ENCODE results near the gene ARPP19. TPM values are rescaled to one million over a fixed set of nuclear protein-coding genes. Genes with fewer than 3 reads are reported as not detected.
"Not testable (repeated sequence)": the region's sequence is repeated elsewhere in the genome, so short reads cannot be mapped to it uniquely, and the experiment has no call there.

Gene ARPP19
- total and polyA plus RNA-seq, 4 experiments from 2014 or later = 51.3 to 130 (median 85.3) TPM

DNA sequence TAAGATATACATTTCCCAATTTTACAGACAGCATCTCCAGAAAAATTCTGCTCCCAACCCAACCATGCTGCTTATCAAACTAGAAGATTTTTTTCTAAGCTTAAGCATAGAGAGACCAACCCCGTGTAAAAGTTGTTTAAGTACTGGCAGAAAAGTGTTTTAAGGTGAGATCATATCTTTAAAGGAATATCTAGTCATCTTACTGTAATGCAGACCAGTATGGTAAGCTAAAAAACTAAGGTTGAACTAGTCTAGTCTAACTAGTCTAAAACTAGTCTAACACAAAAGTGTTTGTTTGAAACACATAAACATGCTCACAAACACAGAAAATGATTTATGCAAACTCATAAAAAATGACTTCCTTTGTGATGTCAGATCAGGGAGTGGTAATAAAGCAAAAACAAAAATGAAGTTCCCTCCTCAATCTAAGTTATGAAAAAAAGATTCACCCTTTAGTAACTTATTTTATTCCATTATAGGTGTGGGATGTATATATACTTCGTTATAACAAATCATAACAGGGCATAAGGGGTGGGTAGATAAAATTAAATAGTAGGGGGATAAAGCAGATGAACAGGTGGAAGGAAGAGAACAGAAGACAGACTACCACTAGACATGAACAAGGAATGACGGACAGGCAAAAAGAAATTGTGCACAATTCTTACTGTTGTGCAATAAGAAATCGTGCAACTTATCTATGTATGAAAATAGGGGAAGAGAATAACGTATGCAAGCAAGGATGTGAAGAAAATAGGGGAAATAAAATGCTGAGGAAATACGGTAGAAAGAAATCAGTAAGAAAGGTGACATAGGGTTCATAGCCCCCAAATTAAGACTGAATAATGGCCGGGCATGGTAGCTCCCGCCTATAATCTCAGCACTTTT lies 50.1 kb downstream of the ARPP19 start:
- ChIA-PET CTCF (ENCODE audit: partially characterized antibody) (no interaction called here), POLR2A (ENCODE audit: partially characterized antibody) (interaction anchor here (0.9 to 1.1 kb wide), 2 partner anchors 9 to 11 kb away, joined by 3 read pairs; no protein-coding TSS in a partner anchor)
- H3K4me1 ChIP-seq (ENCODE audit: insufficient read depth, low read length) = peaks cover 24% of the 10 kb centered on the region
- Mint-ChIP-seq H3K4me1 (peaks cover 30 to 50% (median 36%) of the 10 kb centered on the region in 4 donors), H3K27me3 (no peaks in the 10 kb centered on the region), H3K27ac (peak overlapping the region in 1 of 7 donors; percentile 12), H3K9me3 (no peaks in the 10 kb centered on the region), H3K36me3 (no peaks in the 10 kb centered on the region), H3K4me3 (peak overlapping the region in 1 of 8 donors; percentile 14)
- intact Hi-C loops (cut with micrococcal nuclease) = no loop called here
- no peaks in the 10 kb centered on the region for H3K9me3 ChIP-seq (ENCODE audit: control insufficient read depth in 1 of 2, low read length in 2 of 2)
- no peaks in the 10 kb centered on the region for H3K27me3 ChIP-seq (ENCODE audit: insufficient read depth, low read length)
- DNase-seq = no peak
- no peak overlapping the region for H3K27ac ChIP-seq (ENCODE audit: low read depth, low read length)
- no peaks in the 10 kb centered on the region for H3K36me3 ChIP-seq (ENCODE audit: insufficient read depth, low read length)
- no peak overlapping the region for H3K4me3 ChIP-seq (ENCODE audit: low read length in 2 of 2)

DNA sequence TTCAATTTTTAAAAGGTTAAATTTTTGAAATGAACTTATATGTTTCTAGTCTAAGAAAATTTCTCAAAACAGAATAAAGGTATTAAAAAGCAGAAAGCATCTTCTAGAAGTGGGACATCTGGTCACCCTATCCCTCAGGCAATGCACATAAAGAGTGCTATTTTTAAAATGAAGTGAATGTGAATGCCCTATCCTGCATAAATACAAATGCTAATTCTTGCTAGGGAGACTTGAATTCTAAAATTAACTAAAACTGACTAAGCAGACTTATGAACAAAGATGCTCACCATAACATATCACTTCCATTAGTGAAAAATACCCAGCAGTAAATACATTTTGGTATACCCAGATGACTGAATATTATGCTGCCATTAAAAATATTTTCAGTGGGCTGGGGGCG lies 51.8 kb downstream of the ARPP19 start:
- H3K27ac ChIP-seq (ENCODE audit: low read depth, low read length) = no peak overlapping the region
- Mint-ChIP-seq H3K4me1 (peaks cover 22 to 39% (median 24%) of the 10 kb centered on the region in 4 donors), H3K4me3 (no peak overlapping the region), H3K27ac (no peak overlapping the region), H3K9me3 (no peaks in the 10 kb centered on the region), H3K27me3 (no peaks in the 10 kb centered on the region), H3K36me3 (no peaks in the 10 kb centered on the region)
- intact Hi-C loops (cut with micrococcal nuclease) = no loop called here
- peaks cover 17% of the 10 kb centered on the region for H3K4me1 ChIP-seq (ENCODE audit: insufficient read depth, low read length)
- DNase-seq = no peak
- H3K4me3 ChIP-seq (ENCODE audit: low read length in 2 of 2) = no peak overlapping the region
- POLR2A ChIA-PET (ENCODE audit: partially characterized antibody) = no interaction called here
- no peaks in the 10 kb centered on the region for H3K36me3 ChIP-seq (ENCODE audit: insufficient read depth, low read length)
- CTCF ChIA-PET (ENCODE audit: partially characterized antibody) = no interaction called here
- no peaks in the 10 kb centered on the region for H3K9me3 ChIP-seq (ENCODE audit: control insufficient read depth in 1 of 2, low read length in 2 of 2)
- H3K27me3 ChIP-seq (ENCODE audit: insufficient read depth, low read length) = no peaks in the 10 kb centered on the region

DNA sequence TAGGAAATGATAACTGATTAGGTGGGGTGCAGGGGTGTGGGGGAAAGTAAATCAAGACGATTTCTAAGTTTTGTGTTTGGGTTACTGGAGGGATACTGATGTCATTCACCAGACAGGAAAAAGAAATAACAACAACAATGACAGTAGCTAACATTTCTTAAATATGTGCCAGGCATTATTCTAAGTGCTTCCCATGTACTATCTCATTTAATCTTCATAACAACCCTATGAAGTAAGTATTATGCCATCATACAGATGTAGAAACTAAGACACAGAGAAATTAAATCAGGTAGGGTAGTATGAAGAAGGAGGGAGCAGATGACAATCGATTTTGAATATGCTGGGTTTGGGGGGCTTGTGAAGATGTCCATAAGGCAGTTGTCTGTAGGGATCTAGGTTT lies 53.5 kb downstream of the ARPP19 start:
- Mint-ChIP-seq H3K36me3 (no peaks in the 10 kb centered on the region), H3K9me3 (no peaks in the 10 kb centered on the region), H3K27ac (no peak overlapping the region), H3K4me1 (peaks cover 24 to 36% (median 25%) of the 10 kb centered on the region in 4 donors), H3K4me3 (no peak overlapping the region), H3K27me3 (no peaks in the 10 kb centered on the region)
- ChIA-PET CTCF (ENCODE audit: partially characterized antibody) (interaction anchor here (1.0 kb wide), 2 partner anchors 9 to 12 kb away, joined by 4 read pairs; no protein-coding TSS in a partner anchor), POLR2A (ENCODE audit: partially characterized antibody) (interaction anchor here (1.1 to 1.7 kb wide), 3 partner anchors 13 to 50 kb away, joined by 3 to 6 read pairs (median 3); partner anchors contain the start of gene MYO5A)
- Histone ChIP-seq H3K27ac (ENCODE audit: low read depth, low read length) (no peak overlapping the region), H3K36me3 (ENCODE audit: insufficient read depth, low read length) (no peaks in the 10 kb centered on the region), H3K27me3 (ENCODE audit: insufficient read depth, low read length) (no peaks in the 10 kb centered on the region), H3K9me3 (ENCODE audit: control insufficient read depth in 1 of 2, low read length in 2 of 2) (no peaks in the 10 kb centered on the region), H3K4me3 (ENCODE audit: low read length in 2 of 2) (no peak overlapping the region), H3K4me1 (ENCODE audit: insufficient read depth, low read length) (peaks cover 17% of the 10 kb centered on the region)
- no peak for DNase-seq
- intact Hi-C loops (cut with micrococcal nuclease) = no loop called here

DNA sequence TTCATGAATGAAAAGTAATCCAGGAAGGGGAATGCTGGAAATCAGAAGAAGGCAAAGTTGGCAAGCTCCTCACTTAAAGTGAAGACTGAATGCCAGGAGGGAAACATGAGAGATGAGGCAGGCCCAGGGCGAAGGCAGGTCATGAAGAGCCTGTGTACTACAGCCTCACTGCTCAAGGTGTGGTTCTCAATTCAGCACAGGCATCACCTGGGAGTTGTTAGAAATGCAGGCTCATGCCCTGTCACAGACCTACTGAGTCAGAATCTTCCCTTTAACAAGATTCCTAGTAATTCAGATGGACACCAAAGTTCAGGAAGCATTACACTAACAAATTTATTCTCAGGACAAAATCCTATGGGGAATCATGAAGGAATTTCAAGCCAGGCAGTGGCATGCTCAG lies 54.3 kb downstream of the ARPP19 start:
- ChIA-PET CTCF (ENCODE audit: partially characterized antibody) (interaction anchor here (1.0 to 1.1 kb wide), 2 partner anchors 10 to 12 kb away, joined by 3 to 4 read pairs; no protein-coding TSS in a partner anchor), POLR2A (ENCODE audit: partially characterized antibody) (interaction anchor here (1.1 to 1.7 kb wide), 3 partner anchors 14 to 49 kb away, joined by 3 to 6 read pairs (median 3); partner anchors contain the start of gene MYO5A)
- Mint-ChIP-seq H3K36me3 (no peaks in the 10 kb centered on the region), H3K4me1 (peaks cover 30 to 39% (median 33%) of the 10 kb centered on the region in 4 donors), H3K4me3 (no peak overlapping the region), H3K9me3 (no peaks in the 10 kb centered on the region), H3K27ac (no peak overlapping the region), H3K27me3 (no peaks in the 10 kb centered on the region)
- Histone ChIP-seq H3K9me3 (ENCODE audit: control insufficient read depth in 1 of 2, low read length in 2 of 2) (no peaks in the 10 kb centered on the region), H3K27ac (ENCODE audit: low read depth, low read length) (no peak overlapping the region), H3K27me3 (ENCODE audit: insufficient read depth, low read length) (no peaks in the 10 kb centered on the region), H3K4me3 (ENCODE audit: low read length in 2 of 2) (no peak overlapping the region), H3K4me1 (ENCODE audit: insufficient read depth, low read length) (peaks cover 22% of the 10 kb centered on the region), H3K36me3 (ENCODE audit: insufficient read depth, low read length) (no peaks in the 10 kb centered on the region)
- no peak for DNase-seq
- intact Hi-C loops (cut with micrococcal nuclease) = no loop called here

DNA sequence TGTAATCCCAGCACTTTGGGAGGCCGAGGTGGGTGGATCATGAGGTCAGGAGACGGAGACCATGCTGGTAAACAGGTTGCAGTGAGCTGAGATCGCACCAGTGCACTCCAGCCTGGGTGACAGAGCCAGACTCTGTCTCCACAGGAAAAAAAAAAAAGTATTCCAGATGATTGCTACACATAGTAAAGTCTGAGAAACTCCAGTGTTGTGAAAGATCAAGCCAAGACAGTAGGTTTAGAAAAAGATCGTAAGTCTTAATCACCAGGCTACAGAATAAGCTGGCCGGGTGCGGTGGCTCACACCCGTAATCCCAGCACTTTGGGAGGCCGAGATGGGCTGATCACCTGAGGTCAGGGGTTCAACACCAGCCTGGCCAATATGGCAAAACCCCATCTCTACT lies 56.0 kb downstream of the ARPP19 start:
- CTCF ChIA-PET (ENCODE audit: partially characterized antibody); POLR2A ChIA-PET (ENCODE audit: partially characterized antibody); H3K4me3 ChIP-seq (ENCODE audit: low read length in 2 of 2): not testable (repeated sequence)

DNA sequence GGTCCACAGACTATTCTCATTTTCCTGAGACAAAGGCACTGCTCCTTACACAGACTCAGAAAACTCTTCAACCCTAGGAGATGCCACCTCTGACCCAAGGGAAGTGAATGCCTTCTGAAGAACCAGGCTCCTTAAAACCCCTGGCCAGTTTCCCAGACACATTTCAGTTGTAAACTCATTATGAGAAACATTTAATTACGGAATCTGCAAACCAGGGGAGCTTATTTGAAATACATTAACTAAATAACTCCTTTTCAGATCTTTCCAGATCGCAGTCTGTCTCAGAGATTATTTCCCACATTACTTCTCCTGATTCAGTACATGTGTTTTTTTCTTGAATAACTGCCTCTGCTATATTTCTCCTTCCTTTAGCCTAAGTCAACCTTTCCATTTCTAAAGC lies 57.7 kb downstream of the ARPP19 start:
- ChIA-PET CTCF (ENCODE audit: partially characterized antibody) (interaction anchor here (0.7 to 0.9 kb wide), 2 partner anchors 47 to 163 kb away, joined by 3 read pairs; no protein-coding TSS in a partner anchor), POLR2A (ENCODE audit: partially characterized antibody) (no interaction called here)
- Histone ChIP-seq H3K27me3 (ENCODE audit: insufficient read depth, low read length) (no peaks in the 10 kb centered on the region), H3K9me3 (ENCODE audit: control insufficient read depth in 1 of 2, low read length in 2 of 2) (no peaks in the 10 kb centered on the region), H3K36me3 (ENCODE audit: insufficient read depth, low read length) (no peaks in the 10 kb centered on the region), H3K27ac (ENCODE audit: low read depth, low read length) (no peak overlapping the region), H3K4me3 (ENCODE audit: low read length in 2 of 2) (no peak overlapping the region), H3K4me1 (ENCODE audit: insufficient read depth, low read length) (peaks cover 14% of the 10 kb centered on the region)
- Mint-ChIP-seq H3K27me3 (no peaks in the 10 kb centered on the region), H3K4me3 (no peak overlapping the region), H3K36me3 (no peaks in the 10 kb centered on the region), H3K27ac (peak overlapping the region in 4 of 7 donors; percentile 14 to 77 (median 34)), H3K4me1 (peaks cover 32 to 46% (median 40%) of the 10 kb centered on the region in 4 donors), H3K9me3 (no peaks in the 10 kb centered on the region)
- intact Hi-C loops (cut with micrococcal nuclease) = loop anchor here (2.0 kb wide), 1 partner anchor 18 kb away; the partner anchor contains the start of gene MYO5A
- no peak for DNase-seq

More for the DNA sequence above, 56.0 kb downstream of the ARPP19 start:
- H3K27ac ChIP-seq (ENCODE audit: low read depth, low read length); H3K36me3 Mint-ChIP-seq; H3K36me3 ChIP-seq (ENCODE audit: insufficient read depth, low read length); DNase-seq; H3K27me3 Mint-ChIP-seq; H3K4me3 Mint-ChIP-seq; intact Hi-C loops (cut with micrococcal nuclease); H3K9me3 Mint-ChIP-seq; H3K9me3 ChIP-seq (ENCODE audit: control insufficient read depth in 1 of 2, low read length in 2 of 2); H3K27me3 ChIP-seq (ENCODE audit: insufficient read depth, low read length): not testable (repeated sequence)
- peaks cover 29 to 40% (median 35%) of the 10 kb centered on the region in 4 donors for H3K4me1 Mint-ChIP-seq
- peaks cover 19% of the 10 kb centered on the region for H3K4me1 ChIP-seq (ENCODE audit: insufficient read depth, low read length)
- H3K27ac Mint-ChIP-seq = peak overlapping the region in 2 of 7 donors; percentile 48 to 51
